H4 (cell line): ENCODE measurements around the gene ZFAND2B. TPM values are rescaled to one million over a fixed set of nuclear protein-coding genes. Genes with fewer than 3 reads are reported as not detected.

Source experiments
- DNase-seq: peaks from one replicate; pipeline ENCODE4 v3.0.0-alpha.2; 2015; ENCODE audit warnings: low spot score
- total RNA-seq: library from RNA; depleted of rRNA; stranded (reverse); fragments of >200 nt; shearing (Covaris generic); gene quantifications from 2 replicates; pipeline ENCODE4 v1.2.3, GENCODE V29; 2014

Gene ZFAND2B
- total RNA-seq, 1 experiment from 2014 or later = 22.7 TPM

DNA sequence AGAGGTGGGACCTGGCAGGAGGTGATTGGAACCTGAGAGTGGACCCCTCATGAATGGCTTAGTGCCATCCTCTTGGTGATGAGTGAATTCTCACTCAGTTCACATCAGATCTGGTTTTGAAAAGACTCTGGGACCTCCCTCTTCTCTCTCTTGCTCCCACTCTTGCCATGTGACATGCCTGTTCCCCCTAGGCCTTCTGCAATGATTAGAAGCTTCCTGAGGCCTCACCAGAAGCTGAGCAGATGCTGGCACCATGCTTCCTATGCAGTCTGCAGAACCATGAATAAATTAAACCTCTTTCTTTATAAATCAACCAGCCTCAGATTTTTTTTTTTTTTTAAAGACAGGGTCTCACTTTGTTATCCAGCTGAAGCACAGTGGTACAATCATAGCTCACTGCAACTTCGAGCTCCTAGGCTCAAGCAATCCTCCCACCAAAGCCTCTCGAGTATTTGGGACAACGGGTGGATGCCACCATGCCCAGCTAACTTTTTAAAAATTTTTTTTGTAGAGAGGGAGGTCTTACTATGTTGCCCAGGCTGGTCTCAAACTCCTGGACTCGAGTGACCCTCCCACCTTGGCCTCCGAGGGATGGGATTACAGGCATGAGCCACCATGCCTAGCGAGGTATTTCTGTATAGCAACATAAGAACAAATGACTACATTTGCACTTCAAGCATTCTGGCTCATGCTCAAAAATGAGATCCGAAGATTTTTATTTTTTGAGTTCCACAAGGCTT lies 2.0 kb upstream of the ZFAND2B start:
- DNase-seq = no peak

DNA sequence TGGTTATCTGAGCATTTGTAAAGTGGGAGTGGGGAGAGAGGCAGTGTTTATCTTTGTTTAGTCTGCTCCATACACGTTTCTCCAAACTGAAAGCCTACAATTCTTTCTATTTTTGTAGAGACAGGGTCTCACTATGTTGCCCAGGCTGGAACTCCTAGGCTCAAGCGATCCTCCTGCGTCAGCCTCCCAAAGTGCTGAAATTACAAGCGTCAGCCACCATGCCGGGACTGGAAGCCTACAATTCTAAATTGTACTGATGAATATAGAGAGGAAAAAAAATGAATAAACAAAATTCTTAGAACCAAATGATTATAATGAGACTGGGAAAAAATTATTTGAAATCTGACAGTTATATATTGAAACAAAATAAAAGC lies 1.4 kb upstream of the ZFAND2B start:
- no peak for DNase-seq

DNA sequence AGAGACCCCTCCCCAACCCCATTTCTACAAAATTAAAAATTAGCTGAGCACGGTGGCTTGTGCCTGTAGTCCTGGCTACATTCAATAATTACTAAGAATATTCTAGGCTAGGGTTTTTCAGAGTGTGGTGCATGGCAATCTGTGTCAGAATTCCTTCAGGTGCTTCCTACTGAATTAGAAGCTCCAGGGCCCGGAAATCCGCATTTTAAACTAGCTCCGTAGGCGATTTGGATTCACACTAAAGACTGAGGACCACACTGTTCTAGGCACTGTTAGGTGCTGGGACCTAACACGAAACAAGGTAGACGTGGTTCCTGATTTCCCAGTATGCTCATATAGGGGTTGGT lies 628 bp upstream of the ZFAND2B start:
- no peak for DNase-seq

DNA sequence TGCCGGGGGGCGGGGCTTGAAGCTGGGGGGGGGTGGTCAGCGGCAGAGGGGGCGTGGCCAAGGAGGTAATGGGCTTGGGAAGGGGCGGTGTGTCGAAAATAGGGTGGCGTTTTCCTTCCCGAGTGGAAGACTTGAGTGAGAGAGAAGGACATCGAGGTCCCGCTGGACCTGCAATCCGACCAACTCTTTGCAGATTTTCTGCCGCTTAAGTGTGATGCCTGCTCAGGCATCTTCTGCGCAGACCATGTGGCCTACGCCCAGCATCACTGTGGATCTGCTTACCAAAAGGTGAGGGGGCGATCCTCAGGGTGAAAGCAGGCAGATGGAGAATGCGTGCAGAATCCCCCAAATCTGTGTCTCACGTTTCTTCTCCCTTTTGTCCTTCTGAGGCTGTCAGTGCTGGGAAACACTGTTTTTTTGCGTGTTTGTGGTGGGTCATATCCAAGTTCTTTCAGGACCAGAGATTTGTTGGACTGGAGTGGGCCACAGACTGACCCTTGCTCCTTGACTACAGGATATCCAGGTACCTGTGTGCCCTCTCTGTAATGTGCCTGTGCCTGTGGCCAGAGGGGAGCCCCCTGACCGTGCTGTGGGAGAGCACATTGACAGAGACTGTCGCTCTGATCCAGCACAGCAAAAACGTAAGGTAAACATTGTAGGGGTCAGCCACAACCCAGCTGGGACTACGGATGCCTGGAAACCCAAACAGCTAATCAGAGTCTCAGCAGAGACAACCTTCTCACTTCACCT lies 727 bp downstream of the ZFAND2B start:
- no peak for DNase-seq

DNA sequence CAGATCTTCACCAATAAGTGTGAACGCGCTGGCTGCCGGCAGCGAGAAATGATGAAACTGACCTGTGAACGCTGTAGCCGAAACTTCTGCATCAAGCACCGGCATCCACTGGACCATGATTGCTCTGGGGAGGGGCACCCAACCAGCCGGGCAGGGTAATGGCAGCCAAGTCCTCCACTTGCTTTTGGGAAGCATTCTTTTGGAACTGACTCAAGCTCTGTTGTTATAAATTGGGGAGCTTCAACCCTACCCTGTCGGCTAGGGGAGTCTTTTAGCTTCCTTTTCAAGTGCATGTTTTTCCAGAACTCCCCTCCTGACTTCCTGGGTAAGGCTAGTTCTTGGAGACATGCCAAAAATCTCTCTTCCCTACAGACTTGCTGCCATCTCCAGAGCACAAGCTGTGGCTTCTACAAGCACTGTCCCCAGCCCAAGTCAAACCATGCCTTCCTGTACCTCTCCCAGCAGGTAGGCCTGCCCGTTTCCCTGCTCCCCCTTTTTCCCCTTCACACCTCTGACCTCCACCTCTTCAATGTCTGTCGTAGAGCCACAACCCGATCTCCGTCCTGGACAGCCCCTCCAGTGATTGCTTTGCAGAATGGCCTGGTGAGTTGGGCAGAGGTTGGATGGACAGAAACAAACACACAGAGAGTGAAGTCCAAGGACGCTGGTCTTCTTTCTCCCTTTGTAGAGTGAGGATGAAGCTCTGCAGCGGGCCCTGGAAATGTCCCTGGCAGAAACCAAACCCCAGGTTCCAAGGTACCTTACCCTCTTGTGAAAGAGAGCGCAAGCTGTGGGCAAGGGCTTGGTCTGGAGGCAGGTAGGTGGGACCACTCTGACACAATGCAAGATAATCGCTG lies 1.5 kb downstream of the ZFAND2B start:
- peak; percentile 42 for DNase-seq

DNA sequence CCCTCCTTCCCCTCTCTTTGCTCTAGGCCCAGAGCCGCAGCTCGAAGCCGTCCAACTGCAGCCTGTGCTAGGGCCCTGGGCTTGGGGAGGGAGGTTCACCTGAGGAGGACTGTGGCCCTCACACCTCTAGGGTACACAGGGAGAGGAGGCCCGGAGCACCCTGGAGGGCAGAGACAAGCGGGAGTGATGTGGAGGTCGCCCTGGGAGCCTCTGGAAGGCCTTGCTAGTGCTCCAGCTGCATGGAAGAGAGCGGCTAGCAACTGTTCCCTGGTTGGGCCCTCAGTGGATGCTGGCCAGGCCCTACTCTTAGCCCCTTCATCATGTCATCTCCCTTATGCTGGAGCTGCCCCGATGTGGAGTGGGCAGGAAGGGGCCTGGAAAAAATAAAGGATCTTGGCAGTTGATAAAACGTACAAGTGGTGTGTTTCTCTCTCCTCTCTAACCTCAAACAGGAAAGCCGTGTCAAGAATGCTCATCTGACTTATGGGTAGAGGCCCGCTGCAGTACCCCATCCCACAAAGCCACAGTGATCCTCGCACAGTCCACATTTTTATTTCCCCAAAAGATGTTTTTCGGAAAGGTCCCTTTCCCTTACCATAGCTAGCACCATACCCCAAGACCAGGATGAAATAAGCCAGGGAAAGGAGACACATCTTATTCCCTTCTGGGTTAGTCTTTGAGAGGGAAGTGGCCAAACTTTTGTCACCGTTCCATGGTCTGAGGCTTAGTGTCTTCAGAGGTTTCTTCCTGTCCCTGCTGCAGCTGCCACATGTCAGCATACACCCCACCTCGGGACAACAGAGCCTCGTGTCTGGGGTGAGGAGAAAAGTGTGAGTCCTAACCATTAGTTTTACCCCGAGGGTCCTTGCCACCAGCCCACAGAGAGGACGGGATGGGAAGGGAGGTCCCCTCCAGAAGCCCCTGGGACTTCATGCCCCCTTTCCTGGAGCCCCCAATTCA lies 2.9 kb downstream of the ZFAND2B start:
- no peak for DNase-seq

DNA sequence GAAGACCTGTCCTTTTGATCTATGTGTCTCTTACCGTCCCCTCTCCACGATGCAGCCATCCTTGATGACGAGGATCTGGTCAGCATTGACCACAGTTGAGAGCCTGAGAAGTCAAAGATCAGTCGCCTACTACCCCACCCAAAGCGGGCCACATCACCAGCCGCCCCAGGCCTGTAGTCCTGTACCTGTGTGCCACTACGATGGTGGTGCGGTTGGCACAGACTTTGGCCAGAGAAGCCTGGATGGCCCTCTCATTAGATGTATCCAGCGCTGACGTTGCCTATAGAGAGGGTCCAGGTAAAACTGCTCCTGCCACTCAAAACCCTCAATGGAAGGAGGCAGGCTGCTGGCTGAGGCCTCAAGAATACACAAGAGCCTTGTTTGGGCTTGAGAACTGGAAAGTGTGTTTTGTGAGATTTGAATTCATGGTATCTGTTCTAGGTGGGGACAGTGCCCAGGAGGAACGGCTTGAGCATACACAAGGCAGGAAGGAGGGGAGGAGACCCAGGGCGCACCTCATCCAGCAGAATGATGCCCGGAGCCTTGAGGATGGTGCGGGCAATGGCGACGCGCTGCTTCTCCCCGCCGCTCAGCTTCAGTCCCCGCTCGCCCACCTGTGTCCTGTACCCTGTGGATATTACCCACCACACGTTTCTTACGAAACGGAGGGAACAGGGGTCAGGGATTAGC lies 3.8 kb downstream of the ZFAND2B start:
- DNase-seq = no peak

DNA sequence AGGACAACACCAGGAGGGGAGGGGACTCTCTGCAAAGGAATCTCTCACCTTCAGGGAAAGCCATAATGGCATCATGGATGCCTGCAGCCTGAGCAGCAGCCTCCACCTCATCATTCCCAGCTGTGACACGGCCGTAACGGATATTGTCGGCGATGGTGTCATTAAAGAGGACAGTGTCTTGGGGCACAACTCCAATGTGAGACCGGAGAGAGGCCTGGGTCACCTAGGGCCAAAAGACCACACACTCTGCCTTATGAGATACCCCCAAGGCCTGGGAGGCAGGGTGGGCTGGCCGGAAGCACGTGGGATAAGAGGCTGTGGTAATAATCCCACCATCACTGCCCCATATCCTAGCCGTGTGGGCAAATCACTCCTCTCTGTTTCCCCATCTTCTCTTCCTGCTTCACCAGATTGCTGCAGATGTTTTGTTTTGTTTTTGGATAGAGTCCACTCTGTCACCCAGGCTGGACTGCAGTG lies 4.3 kb downstream of the ZFAND2B start:
- no peak for DNase-seq

DNA sequence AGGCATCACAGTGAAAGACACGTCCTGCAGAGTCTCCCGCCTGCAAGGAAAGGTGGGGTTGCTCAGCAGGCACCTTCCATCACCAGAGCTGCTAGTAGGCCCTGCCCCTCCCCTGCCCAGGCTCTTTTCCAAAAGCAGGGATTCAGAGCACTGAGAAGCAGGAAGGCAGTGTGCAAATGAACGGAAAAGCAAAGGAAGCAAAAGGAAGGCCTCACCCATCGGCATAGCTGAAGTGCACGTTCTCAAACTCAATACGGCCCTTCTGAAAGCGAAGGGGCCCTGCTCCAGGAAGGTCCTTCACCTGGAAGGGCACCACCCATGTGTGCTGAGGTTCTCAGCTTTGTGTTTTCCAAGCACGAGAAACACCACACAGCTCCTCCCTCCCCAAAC lies 6.4 kb downstream of the ZFAND2B start:
- no peak for DNase-seq

DNA sequence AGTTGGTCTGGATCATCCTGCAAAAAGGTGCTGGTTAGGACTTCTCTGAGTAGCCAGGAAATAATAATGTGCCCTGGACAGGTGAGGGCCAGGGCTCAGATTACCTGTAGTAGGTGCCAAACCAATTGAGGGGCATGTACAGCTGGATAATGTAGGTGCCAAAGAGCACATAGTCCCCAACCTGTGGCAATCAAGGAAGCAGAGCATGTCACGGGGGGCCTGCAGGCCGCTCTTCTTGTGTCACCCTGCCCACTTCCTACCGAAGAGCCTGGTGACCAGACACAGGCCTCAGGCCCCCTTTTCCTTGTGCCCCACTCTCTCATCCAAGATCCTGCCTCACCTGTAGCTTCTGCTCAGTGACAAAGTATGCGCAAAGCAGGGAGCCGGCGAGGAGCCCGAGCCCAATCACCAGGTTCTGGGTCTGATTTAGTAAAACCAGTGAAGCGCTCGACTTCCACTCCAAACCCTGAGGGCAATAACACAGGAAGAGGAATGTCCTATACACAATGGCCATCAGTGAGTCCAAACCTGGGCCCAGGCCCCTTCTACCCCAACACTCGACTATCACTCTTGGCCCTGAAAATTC lies 7.0 kb downstream of the ZFAND2B start:
- no peak for DNase-seq

DNA sequence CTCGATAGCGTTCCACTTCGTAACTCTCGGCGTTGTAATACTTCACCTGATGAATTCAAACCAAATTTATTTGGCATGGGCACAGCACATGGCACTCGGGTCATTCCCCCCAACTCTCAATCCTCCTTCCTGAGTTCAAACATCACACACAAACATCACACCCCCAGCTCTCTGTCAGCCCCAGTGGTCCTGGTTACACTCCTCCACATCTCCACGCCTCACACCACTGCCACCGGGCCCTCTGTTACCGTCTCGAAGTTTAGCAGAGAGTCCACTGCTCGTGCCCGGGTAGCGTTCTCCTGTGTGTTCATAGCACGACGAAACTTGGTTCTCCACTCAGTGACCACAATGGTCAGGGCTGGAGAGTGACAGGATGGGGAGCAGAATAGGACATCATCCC lies 7.6 kb downstream of the ZFAND2B start:
- DNase-seq = no peak

DNA sequence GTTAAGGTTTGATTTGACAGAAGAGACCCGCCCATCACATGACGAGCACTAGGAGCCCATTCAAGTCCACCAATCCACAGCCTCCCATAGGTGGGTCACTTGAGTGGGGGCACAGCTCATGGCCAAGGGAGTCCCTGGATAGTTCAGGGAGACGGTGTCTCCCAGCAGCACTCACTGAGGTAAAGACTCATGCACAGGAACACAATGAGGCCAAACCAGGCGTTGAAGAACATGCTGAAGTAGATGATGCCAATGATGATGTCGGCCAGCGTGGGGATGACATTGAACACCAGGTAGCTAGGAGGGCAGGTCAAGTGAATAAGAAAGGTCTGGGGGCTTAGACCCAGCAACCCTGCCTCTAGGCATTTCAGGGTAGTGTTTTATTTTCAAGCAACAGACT lies 8.2 kb downstream of the ZFAND2B start:
- no peak for DNase-seq

DNA sequence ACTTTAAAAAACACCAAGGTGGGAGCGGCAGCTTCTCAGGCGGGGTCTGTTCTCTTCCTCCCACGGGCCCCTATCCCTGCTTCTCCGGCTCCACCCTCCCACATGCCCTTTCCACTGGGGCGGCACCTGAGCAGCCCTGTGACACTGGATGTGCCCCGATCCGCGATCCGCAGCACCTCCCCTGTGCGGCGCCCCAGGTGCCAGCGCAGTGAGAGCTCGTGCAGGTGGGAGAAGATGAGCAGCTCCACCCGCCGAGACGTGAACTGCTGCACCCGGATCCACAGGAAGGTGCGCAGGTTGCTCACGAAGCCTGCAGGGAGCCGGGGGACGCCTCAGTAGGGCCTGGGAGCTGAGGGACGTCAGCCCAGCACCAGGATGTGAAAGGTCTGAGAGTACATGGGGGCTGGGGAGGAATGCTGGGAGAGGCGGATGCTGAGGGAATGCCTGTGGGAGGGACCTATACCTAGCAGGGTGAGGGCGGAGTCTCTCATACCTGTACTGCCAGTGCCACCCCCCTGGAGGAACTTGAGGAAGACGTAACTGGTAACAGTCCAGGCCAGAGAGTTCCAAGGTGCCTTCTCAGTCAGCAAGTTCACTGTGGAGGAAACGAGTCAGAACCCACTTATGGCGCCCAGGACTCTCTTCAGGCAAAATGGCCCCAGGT lies 9.4 kb downstream of the ZFAND2B start:
- DNase-seq = no peak

DNA sequence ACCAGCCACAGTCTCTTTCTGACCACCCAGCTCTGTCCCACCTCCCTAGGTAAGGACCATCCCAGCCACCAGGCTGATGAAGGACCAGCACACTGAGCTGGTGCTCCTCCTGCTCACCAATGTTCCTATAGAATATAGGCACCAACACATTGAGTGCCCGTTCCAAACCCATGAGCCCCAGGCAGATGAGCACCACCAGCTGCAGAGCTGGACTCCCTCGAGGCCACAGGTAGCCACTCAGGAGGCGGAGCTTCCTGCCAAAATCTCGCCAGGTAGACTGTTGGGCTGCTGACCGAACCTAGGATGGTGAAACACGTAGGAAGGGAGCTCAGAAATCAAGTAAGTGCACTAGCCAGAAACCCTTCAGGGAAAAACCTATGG lies 9.9 kb downstream of the ZFAND2B start:
- no peak for DNase-seq

DNA sequence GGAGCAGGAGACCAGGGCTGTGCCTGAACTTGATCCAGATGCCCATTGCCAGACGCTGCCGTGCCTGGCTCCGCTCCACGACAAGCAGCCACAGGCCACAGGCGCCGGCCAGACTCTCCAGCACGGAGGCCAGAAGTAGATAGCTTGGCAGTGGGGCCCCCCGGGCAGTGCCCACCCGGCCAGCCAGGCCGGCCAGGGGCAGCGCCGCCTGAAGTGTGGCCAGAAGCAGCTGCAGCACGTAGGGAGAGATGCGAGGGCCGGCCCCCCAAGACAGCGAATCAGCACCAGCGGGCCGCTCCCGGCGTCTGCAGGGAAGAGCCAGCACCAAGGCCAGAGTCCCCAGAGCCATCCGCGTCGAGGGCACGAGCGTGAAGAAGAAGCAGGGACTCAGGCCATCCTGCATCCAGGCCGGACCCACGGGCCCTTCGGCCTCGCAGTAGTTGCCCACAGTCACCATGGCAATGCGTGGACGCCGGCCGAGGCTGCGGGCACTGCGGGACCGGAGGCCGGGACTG lies 11.7 kb downstream of the ZFAND2B start:
- peak; percentile 63 for DNase-seq

DNA sequence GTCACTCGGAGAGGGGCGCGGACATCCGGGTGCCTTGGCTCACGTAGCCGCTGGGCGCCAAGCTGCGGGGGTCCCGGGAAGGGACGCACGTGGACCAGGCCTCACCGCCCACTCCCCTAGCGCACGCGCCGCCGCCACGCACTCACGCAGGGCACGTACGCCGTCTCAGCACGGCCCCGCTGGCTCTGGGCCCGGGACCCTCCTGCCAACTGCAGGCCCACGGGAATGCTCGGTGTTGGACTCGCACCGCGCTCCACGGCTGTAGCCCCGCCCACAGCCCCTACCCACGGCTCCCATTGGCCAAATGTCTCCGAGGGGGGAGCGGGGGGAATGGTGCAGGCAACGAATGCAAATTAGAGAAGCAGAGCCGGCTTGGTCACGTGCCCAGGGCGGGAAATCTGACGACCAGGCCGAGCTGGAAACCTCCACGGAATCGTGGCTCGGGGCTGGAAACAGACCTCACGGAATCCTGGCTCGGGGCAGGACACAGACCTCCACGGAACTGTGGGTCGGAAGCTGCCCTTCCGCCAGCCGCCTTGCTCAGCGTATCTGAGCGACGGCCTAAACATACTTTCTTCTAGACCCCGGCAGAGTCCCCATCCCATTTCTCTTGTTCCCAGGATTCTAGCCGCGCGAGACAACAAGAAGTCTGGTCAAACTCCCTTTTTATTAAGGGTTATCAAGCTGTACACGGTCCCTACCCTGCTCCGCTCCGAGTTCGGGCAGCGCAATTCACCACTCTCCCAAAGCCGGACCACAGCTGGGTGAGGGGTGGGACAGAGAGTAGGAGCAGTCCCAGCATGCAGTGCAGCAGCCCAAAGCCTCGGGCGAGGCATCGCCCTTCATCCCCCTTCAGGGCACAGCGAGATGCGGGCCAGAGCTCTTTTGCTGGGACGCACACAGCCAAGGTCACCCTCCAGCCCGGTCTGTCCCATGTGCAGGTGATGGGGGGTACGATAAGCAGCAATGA lies 12.4 kb downstream of the ZFAND2B start, which contains the start of gene ABCB6:
TSS of gene ABCB6 (minus strand) at position 227 of the 970 bp plus-strand sequence. CDS start 285 bp downstream, outside the sequence.
- DNase-seq = peak; percentile 92

DNA sequence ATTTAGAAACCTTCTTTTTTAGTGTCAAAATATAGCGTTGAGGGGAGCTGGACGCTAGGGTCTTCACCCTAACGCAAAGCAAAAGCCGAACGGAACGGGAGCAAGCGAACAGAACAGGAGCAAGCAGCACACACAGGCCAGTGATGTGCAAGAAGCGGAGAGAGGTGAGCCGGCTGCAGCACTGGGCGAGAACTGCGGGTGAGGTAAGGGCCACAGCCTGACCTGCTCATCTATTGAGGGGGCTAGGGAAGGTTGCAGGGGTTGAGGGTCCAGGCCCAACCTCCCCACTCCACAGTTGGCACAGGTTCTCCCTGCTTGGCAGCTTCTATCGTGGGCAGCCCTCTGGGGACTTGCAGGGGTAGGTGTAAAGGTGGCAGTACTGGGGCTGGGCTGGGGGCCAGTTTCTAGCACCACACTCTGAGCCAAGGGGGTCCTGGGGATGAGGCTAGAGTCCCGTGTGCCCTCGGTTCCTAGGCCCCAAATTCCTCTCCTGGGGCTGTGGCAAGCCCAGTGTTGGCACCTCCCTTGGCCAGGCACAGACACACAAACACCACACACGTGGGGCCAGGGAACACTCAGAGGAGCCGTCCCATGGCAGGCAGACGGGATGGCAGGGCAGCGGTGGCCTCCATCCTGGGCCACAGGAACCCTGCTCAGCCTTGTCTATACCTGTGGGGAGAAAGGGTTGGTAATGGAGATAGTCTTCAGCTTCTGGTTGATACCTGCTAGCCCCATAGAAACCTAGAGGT lies 13.4 kb downstream of the ZFAND2B start:
- DNase-seq = no peak
